SK-N-SH (cell line): ENCODE measurements around the gene AVPR2. TPM values are rescaled to one million over a fixed set of nuclear protein-coding genes. Genes with fewer than 3 reads are reported as not detected.

Source experiments
- CTCF ChIA-PET: fragments of 300-600, 350-600 bp; formaldehyde crosslinking; extraction: SDS; loops from one replicate; lab custom pipeline; 2021; lab: Yijun Ruan, JAX
- POLR2A ChIA-PET: fragments of 350-600 bp; sonication (Branson Sonifier 250); formaldehyde crosslinking; extraction: SDS; loops from one replicate; lab custom pipeline; 2020; ENCODE audit warnings: antibody characterized with exemption, inconsistent platforms; lab: Yijun Ruan, JAX
- DNase-seq: peaks from one replicate; pipeline ENCODE4 v3.0.0; 2012
- H2AFZ ChIP-seq: fragments of 200-600 bp; sonication (generic); 2 replicates; pipeline ENCODE4 v1.8.1; 2016; ENCODE audit warnings: antibody characterized with exemption, mild to moderate bottlenecking, low read depth
- H3F3A ChIP-seq: fragments of 200-600 bp; sonication (generic); replicated peaks from 2 replicates; pipeline ENCODE3; 2016; ENCODE audit warnings: antibody characterized with exemption, mild to moderate bottlenecking; ENCODE audit not compliant: insufficient read depth
- H3K27ac ChIP-seq, 2 experiments: fragments of 200-500 bp in 1 of 2; fragments of 200-600 bp in 1 of 2; sonication (Bioruptor generic) in 1 of 2; sonication (generic), shearing (Covaris generic) in 1 of 2; 2 replicates each; pipeline versions ENCODE4 v1.5.1 to v1.6.1; 2014 to 2016; ENCODE audit warnings: low read depth in 2 of 2, inconsistent platforms in 1 of 2, low read length in 1 of 2, mild to moderate bottlenecking in 1 of 2, mixed read lengths in 1 of 2
- H3K27me3 ChIP-seq: fragments of 200-600 bp; sonication (generic), shearing (Covaris generic); 2 replicates; pipeline ENCODE4 v1.6.1; 2016; ENCODE audit warnings: mixed run types; ENCODE audit not compliant: insufficient read depth
- H3K36me3 ChIP-seq, 2 experiments: fragments of 200-500 bp in 1 of 2; fragments of 200-600 bp in 1 of 2; sonication (Bioruptor generic) in 1 of 2; sonication (generic) in 1 of 2; replicated peaks in 1 of 2; 2 replicates each; pipeline versions ENCODE3 to v1.5.1; 2014 to 2016; ENCODE audit warnings: low read length in 1 of 2, mild to moderate bottlenecking in 1 of 2; ENCODE audit not compliant: insufficient read depth in 2 of 2, control insufficient read depth in 1 of 2
- H3K4me1 ChIP-seq, 2 experiments: fragments of 200-500 bp in 1 of 2; fragments of 200-600 bp in 1 of 2; sonication (Bioruptor generic) in 1 of 2; sonication (generic), shearing (Covaris generic) in 1 of 2; 2 replicates each; pipeline versions ENCODE4 v1.5.1 to v1.6.1; 2014 to 2016; ENCODE audit warnings: low read depth in 1 of 2, low read length in 1 of 2, mixed run types in 1 of 2; ENCODE audit not compliant: insufficient read depth in 2 of 2, control insufficient read depth in 1 of 2
- H3K4me2 ChIP-seq: fragments of 200-600 bp; sonication (generic), shearing (Covaris generic); 2 replicates; pipeline ENCODE4 v1.6.1; 2017; ENCODE audit warnings: mixed run types
- H3K4me3 ChIP-seq, 2 experiments: fragments of 200-500 bp in 1 of 2; fragments of 200-600 bp in 1 of 2; sonication (Bioruptor generic) in 1 of 2; sonication (generic), shearing (Covaris generic) in 1 of 2; 2 replicates each; pipeline versions ENCODE4 v1.5.1 to v1.8.1; 2014 to 2016; ENCODE audit warnings: low read depth in 2 of 2, inconsistent platforms in 1 of 2, low read length in 1 of 2, mild to moderate bottlenecking in 1 of 2, mixed read lengths in 1 of 2, moderate library complexity in 1 of 2
- H3K79me2 ChIP-seq: fragments of 200-600 bp; sonication (generic); 2 replicates; pipeline ENCODE4 v1.8.1; 2017; ENCODE audit warnings: mild to moderate bottlenecking; ENCODE audit not compliant: insufficient read depth
- H3K9ac ChIP-seq: fragments of 200-600 bp; sonication (generic); 2 replicates; pipeline ENCODE4 v1.6.1; 2017; ENCODE audit warnings: mixed run types
- H3K9me2 ChIP-seq: fragments of 200-600 bp; sonication (generic); 2 replicates; pipeline ENCODE4 v1.6.1; 2017; ENCODE audit warnings: mixed run types
- H3K9me3 ChIP-seq: fragments of 200-600 bp; sonication (generic); 2 replicates; pipeline ENCODE4 v1.6.1; 2017; ENCODE audit warnings: mixed run types, mild to moderate bottlenecking, moderate library complexity
- H4K20me1 ChIP-seq: fragments of 200-600 bp; sonication (generic); 2 replicates; pipeline ENCODE4 v1.6.1; 2017; ENCODE audit warnings: mild to moderate bottlenecking, mixed run types; ENCODE audit not compliant: insufficient read depth
- CTCF ChIP-seq: fragments of 200-600 bp; sonication (generic); IDR thresholded peaks from 2 replicates; pipeline ENCODE4 v1.6.1; 2017; ENCODE audit warnings: antibody characterized with exemption, mild to moderate bottlenecking, moderate library complexity
- GATA2 ChIP-seq: sonication (generic); formaldehyde crosslinking; IDR thresholded peaks from 2 replicates; pipeline ENCODE4 v1.5.0; 2020; ENCODE audit warnings: mild to moderate bottlenecking, missing genetic modification reagents
- IRF3 ChIP-seq: fragments of 150-350 bp; IDR thresholded peaks from 2 replicates; pipeline ENCODE4 v1.6.1; 2016; ENCODE audit warnings: mild to moderate bottlenecking, low read depth, low read length
- MEF2A ChIP-seq: IDR thresholded peaks from 2 replicates; pipeline ENCODE4 v1.4.0; 2012; ENCODE audit warnings: low read depth, borderline replicate concordance
- MXI1 ChIP-seq: IDR thresholded peaks from 2 replicates; pipeline ENCODE4 v1.6.1; 2012; ENCODE audit warnings: mild to moderate bottlenecking, low read depth, low read length, improper control_type of control experiment
- NFIC ChIP-seq: IDR thresholded peaks from 2 replicates; pipeline ENCODE4 v1.4.0; 2012; ENCODE audit warnings: borderline replicate concordance
- POLR2AphosphoS5 ChIP-seq: IDR thresholded peaks from 2 replicates; pipeline ENCODE4 v1.6.1; 2012; ENCODE audit warnings: low read depth, low read length
- RAD21 ChIP-seq: IDR thresholded peaks from 2 replicates; pipeline ENCODE4 v1.6.1; 2012; ENCODE audit warnings: mild to moderate bottlenecking, low read length
- RFX5 ChIP-seq: IDR thresholded peaks from 2 replicates; pipeline ENCODE4 v1.6.1; 2012; ENCODE audit warnings: mild to moderate bottlenecking, improper control_type of control experiment, low read length
- SMC3 ChIP-seq: IDR thresholded peaks from 2 replicates; pipeline ENCODE4 v1.6.1; 2012; ENCODE audit warnings: low read depth, low read length, improper control_type of control experiment
- YY1 ChIP-seq: IDR thresholded peaks from 2 replicates; pipeline ENCODE4 v1.4.0; 2012; ENCODE audit warnings: low read depth, mild to moderate bottlenecking
- WGBS: methylation state at CpG from one replicate; pipeline ENCODE4 v1.1.6; 2017; ENCODE audit warnings: low lambda C conversion rate; 5-methylcytosine and 5-hydroxymethylcytosine counted together
- polyA plus RNA-seq, 3 experiments: library from polyadenylated mRNA; depleted of rRNA; stranded (reverse); fragments of >200 nt; gene quantifications; 2 replicates each; pipeline ENCODE4 v1.2.3, GENCODE V29; 2012
- TF ChIP-seq, protein P1 (sequence below): IDR thresholded peaks from 2 replicates; pipeline ENCODE4 v1.4.0; 2012; ENCODE audit warnings: low read depth
- TF ChIP-seq, protein P2 (sequence below): IDR thresholded peaks from 2 replicates; pipeline ENCODE4; 2012
- TF ChIP-seq, protein P3 (sequence below): IDR thresholded peaks from 2 replicates; pipeline ENCODE4 v1.4.0; 2012; ENCODE audit warnings: low read depth, borderline replicate concordance

Gene AVPR2
- polyA plus RNA-seq, 1 of the 3 experiments (the other 2 are of a cell fraction): not detected

GRCh38 chrX:153947009-153947769 lies 42.7 kb downstream of the AVPR2 start:
- H3F3A ChIP-seq: peaks cover 19% of the 10 kb centered on the region
- no peak overlapping the region for H2AFZ ChIP-seq
- WGBS: 39% methylated on average over 13 of the region's 19 CpGs
- H3K4me2 ChIP-seq: no peak overlapping the region
- peaks cover 3 to 48% of the 10 kb centered on the region in 2 experiments for H3K36me3 ChIP-seq
- CTCF ChIA-PET: interaction anchor here (0.6 to 11.8 kb wide), 33 partner anchors 9 to 1006 kb away, joined by 3 to 271 read pairs (median 3); partner anchors contain the start of genes ARHGAP4, HCFC1, NAA10 and PLXNB3
- H3K9me3 ChIP-seq: no peaks in the 10 kb centered on the region
- H3K9ac ChIP-seq: no peak overlapping the region
- 0 out of 2 replicates have a peak, but pooled peaks cover 9% of the 10 kb centered on the region for H4K20me1 ChIP-seq
- TF ChIP-seq CTCF: peak; percentile 96
- no peak for TF ChIP-seq MEF2A
- TF ChIP-seq RAD21: peak; percentile 72
- TF ChIP-seq, protein P1, sequence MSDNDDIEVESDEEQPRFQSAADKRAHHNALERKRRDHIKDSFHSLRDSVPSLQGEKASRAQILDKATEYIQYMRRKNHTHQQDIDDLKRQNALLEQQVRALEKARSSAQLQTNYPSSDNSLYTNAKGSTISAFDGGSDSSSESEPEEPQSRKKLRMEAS: 0 out of 2 replicates have a peak, but pooled peaks have one; percentile 17
- TF ChIP-seq YY1: no peak
- no peak for TF ChIP-seq NFIC
- TF ChIP-seq, protein P2, sequence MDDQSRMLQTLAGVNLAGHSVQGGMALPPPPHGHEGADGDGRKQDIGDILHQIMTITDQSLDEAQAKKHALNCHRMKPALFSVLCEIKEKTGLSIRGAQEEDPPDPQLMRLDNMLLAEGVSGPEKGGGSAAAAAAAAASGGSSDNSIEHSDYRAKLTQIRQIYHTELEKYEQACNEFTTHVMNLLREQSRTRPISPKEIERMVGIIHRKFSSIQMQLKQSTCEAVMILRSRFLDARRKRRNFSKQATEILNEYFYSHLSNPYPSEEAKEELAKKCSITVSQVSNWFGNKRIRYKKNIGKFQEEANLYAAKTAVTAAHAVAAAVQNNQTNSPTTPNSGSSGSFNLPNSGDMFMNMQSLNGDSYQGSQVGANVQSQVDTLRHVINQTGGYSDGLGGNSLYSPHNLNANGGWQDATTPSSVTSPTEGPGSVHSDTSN: no peak
- TF ChIP-seq SMC3: peak; percentile 79
- peaks cover 0 to 2% of the 10 kb centered on the region in 2 experiments; a peak in 1 of 4 replicates for H3K4me1 ChIP-seq
- no peak overlapping the region for H3K27ac ChIP-seq
- no peaks in the 10 kb centered on the region for H3K79me2 ChIP-seq
- H3K9me2 ChIP-seq: no peaks in the 10 kb centered on the region
- H3K27me3 ChIP-seq: no peaks in the 10 kb centered on the region
- DNase-seq: peak; percentile 91
- POLR2A ChIA-PET: interaction anchor here (0.7 to 1.3 kb wide), 2 partner anchors 20 to 169 kb away, joined by 3 read pairs; no protein-coding TSS in a partner anchor
- no peak overlapping the region for H3K4me3 ChIP-seq

- no peak overlapping the region for H2AFZ ChIP-seq
- DNase-seq: no peak
- H3K36me3 ChIP-seq: peaks cover 12 to 56% of the 10 kb centered on the region in 2 experiments
- no peaks in the 10 kb centered on the region for H3K27me3 ChIP-seq
- H3K79me2 ChIP-seq: no peaks in the 10 kb centered on the region
- no peak overlapping the region for H3K4me2 ChIP-seq
- 87% methylated on average over 10 of the region's 10 CpGs for WGBS
- H3F3A ChIP-seq: peaks cover 19% of the 10 kb centered on the region
- no peak overlapping the region for H3K4me3 ChIP-seq
- CTCF ChIA-PET: interaction anchor here (0.6 to 11.8 kb wide), 7 partner anchors 11 to 818 kb away, joined by 3 to 271 read pairs (median 21); partner anchors contain the start of genes ARHGAP4, HCFC1, NAA10 and PLXNB3
- POLR2A ChIA-PET: interaction anchor here (1.3 kb wide), 1 partner anchor 21 kb away, joined by 3 read pairs; no protein-coding TSS in a partner anchor
- peaks cover 0 to 2% of the 10 kb centered on the region in 2 experiments; a peak in 1 of 4 replicates for H3K4me1 ChIP-seq
- TF ChIP-seq GATA2: no peak
- TF ChIP-seq MXI1: no peak
- no peak for TF ChIP-seq POLR2AphosphoS5
- TF ChIP-seq, protein P3, sequence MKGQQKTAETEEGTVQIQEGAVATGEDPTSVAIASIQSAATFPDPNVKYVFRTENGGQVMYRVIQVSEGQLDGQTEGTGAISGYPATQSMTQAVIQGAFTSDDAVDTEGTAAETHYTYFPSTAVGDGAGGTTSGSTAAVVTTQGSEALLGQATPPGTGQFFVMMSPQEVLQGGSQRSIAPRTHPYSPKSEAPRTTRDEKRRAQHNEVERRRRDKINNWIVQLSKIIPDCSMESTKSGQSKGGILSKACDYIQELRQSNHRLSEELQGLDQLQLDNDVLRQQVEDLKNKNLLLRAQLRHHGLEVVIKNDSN: no peak
- no peak for TF ChIP-seq RFX5
- TF ChIP-seq IRF3: no peak
- H3K27ac ChIP-seq: no peak overlapping the region
- no peaks in the 10 kb centered on the region for H3K9me2 ChIP-seq
- no peaks in the 10 kb centered on the region for H3K9me3 ChIP-seq
- peaks cover 12% of the 10 kb centered on the region; the same call in 1 of the 2 replicates for H4K20me1 ChIP-seq
- no peak overlapping the region for H3K9ac ChIP-seq
These were observed 43.6 kb downstream of the AVPR2 start for GRCh38 chrX:153948002-153948466.
